Activated naive CD4-positive, alpha-beta T cell treated with anti-CD3 and anti-CD28 coated beads, Interleukin-2, amount 50 U/mL, for 16 hours (primary cell): Measurements from ENCODE around the gene DGKZ.
"Not testable (repeated sequence)": the region's sequence is repeated elsewhere in the genome, so short reads cannot be mapped to it uniquely, and the experiment has no call there.

Experiments
- DNase-seq: peaks from one replicate; pipeline ENCODE4 v3.0.0-alpha.2; 2020

Gene DGKZ

DNA sequence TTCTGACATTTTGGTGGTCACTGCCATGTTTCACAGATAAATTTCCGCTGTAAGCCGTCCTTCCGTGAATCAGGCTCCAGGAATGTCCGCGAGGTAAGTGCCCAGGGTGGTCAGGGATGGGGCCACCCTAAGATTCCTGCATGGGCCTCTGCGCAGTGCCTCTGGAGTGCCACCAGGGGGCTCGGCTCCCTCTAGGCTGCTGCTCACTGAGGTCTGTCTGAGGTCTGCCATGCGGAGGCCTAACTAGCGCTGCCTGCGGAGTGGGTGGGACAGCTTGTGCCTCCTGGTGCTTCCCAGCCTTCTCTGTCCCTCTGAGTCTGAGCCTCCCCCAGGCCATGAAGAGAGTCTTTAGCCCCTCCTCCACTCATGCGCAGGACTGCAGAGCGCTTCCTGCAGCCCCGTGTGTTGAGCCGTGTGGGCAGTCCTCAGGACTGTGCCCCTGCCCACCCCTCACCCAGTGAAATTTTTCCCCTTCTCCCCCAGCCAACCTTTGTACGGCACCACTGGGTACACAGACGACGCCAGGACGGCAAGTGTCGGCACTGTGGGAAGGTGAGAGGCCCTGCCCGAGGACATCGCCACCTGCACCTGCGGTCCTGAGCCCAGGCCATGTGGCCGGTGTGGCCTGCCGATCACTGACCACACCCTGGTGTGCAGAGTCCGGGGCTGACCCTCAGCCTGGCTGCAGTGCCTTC is 22.3 kb downstream of the DGKZ start:
- DNase-seq = peak; percentile 65

- DNase-seq = no peak
These were observed 23.0 kb downstream of the DGKZ start for GRCh38 chr11:46370253-46370652.

GRCh38 chr11:46371262-46371661 is 24.0 kb downstream of the DGKZ start:
- not testable (repeated sequence) for DNase-seq

DNA sequence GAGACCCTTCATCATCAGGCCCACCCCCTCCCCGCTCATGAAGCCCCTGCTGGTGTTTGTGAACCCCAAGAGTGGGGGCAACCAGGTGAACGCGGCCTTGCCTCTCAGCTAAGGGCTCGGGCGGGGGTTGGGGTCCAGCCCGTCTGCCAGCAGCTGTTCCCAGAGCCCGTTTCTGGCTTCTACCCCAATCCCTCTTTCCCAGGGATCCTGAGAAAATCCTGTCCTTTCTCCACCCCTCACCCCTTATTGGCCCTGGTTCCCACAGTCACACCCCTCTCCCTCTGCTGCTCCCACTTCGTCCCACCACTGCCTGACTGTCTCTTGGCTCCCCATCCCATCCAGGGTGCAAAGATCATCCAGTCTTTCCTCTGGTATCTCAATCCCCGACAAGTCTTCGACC is 24.8 kb downstream of the DGKZ start:
- DNase-seq = no peak

GRCh38 chr11:46372501-46372900 is 25.2 kb downstream of the DGKZ start:
- DNase-seq = not testable (repeated sequence)

DNA sequence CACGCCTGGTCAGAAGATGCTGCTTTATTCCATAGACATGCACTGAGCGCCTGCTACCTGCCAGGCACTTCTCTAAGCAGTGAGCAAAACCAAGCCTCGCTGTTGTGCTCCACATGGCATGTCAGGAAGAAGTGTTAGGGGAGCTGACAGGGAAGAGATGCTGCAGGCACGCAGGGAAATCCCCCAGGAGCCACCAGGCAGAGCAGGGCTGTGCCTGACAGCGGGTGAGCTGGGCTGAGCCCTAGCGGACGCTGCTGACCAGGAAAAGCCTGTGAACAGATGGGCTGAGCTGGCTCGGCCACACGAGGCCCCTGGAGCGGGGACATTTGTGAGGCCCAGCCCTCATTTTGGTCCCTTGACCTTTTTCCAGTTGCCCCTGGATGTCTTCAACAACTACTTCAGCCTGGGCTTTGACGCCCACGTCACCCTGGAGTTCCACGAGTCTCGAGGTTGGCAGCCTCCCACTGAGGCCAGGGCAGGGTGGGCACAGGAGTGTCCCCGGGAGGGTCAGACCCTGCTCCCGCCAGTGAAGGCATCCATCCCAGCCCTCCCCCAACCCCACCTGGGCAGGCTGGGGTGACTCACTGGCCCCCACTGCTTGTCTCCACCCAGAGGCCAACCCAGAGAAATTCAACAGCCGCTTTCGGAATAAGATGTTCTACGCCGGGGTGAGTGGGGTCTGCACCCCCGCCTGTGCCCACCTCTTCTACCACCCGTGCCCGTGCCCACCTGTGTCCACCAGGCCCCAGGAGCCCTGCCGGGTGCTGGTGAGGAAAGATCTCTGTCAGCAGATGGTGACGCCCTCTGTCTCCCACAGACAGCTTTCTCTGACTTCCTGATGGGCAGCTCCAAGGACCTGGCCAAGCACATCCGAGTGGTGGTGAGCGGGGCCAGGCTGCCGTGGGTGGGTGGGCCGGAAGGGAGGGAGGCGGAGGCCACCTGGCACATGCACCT is 26.8 kb downstream of the DGKZ start:
- DNase-seq = no peak

GRCh38 chr11:46374815-46375214 is 27.6 kb downstream of the DGKZ start:
- no peak for DNase-seq

DNA sequence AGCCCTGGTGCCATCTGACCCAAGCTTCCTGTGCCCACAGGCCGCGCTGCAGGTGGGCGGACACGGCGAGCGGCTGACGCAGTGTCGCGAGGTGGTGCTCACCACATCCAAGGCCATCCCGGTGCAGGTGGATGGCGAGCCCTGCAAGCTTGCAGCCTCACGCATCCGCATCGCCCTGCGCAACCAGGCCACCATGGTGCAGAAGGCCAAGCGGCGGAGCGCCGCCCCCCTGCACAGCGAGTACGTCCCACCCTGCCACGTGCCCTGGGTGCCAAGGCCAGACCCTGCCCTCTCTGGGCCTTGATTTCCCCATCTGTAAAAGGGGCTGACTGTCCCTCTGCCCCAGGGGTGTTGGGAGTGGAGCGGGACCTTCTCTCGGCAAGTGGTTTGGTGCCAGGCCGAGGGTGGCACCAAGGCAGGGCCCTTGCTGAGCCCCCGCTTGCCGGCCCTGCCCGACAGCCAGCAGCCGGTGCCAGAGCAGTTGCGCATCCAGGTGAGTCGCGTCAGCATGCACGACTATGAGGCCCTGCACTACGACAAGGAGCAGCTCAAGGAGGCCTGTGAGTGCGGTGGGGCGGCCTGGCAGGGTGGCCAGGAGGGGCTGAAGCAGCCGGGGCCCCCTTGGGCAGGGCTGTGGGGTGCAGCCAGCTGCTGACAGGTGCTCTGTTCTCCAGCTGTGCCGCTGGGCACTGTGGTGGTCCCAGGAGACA is 28.3 kb downstream of the DGKZ start:
- no peak for DNase-seq

DNA sequence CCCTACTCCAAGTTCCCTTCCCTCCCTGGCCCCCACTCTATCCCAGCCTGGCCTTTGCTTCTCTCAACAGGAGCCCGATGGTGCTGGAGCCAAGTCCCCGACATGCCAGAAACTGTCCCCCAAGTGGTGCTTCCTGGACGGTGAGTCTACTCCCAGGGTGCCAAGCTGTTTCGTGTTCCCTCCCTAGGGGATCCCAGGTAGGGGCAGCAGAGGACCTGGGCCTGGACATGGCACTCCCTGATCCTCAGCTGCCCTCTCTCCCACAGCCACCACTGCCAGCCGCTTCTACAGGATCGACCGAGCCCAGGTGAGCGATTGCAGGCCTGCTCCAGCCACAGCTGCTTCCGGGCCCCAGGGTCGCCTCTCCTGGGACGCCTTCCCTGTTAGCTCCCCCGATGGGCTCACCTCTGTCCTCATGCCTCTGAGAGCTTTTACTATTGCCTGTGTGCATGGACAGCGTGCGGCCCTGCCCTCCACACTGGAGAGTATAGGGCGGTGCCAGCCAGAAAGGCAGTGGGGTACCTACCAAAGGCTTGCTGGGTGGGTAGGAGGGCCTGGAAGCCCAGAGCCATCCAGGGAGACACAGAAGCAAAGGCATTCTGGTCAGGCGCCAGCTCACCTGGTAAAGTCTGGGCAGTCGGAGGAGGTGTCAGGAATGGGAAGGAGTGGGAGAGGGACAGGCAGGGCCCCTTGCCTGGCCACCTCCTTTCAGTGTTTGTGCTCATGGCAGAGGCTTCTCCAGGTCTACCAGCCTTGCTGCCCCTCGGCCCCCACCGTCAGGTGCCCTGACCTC is 29.2 kb downstream of the DGKZ start:
- no peak for DNase-seq

- no peak for DNase-seq
These were observed 30.0 kb downstream of the DGKZ start for GRCh38 chr11:46377290-46377689.

- no peak for DNase-seq
These were observed 30.6 kb downstream of the DGKZ start for GRCh38 chr11:46377831-46378230.

- DNase-seq = no peak
These were observed 31.0 kb downstream of the DGKZ start for GRCh38 chr11:46378296-46378695.

DNA sequence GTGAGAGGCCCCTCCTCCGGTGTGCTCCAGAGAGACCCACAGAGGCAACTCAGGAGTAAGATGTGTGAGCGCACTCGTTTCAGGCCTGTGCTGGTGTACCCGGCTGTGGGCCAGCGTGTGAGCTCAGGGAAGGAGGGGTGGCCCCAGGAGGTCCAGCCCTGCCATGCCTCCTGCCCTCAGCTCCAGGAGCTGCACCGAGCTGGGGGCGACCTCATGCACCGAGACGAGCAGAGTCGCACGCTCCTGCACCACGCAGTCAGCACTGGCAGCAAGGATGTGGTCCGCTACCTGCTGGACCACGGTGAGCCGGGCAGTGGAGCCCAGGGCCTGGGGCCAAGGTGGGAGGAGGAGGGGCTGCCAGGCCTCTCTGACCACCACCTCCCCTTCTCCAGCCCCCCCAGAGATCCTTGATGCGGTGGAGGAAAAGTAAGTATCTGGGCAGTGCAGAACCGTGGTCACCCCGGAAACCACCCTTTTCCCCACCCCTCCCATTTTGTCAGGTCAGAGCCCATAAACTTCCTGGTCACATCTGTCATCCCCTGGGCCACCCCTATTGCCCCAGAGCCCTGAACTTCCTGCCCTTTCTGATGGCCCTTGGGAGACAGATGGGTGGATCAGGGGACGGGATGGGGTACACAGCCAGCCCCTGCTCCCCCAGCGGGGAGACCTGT is 31.7 kb downstream of the DGKZ start:
- no peak for DNase-seq

DNA sequence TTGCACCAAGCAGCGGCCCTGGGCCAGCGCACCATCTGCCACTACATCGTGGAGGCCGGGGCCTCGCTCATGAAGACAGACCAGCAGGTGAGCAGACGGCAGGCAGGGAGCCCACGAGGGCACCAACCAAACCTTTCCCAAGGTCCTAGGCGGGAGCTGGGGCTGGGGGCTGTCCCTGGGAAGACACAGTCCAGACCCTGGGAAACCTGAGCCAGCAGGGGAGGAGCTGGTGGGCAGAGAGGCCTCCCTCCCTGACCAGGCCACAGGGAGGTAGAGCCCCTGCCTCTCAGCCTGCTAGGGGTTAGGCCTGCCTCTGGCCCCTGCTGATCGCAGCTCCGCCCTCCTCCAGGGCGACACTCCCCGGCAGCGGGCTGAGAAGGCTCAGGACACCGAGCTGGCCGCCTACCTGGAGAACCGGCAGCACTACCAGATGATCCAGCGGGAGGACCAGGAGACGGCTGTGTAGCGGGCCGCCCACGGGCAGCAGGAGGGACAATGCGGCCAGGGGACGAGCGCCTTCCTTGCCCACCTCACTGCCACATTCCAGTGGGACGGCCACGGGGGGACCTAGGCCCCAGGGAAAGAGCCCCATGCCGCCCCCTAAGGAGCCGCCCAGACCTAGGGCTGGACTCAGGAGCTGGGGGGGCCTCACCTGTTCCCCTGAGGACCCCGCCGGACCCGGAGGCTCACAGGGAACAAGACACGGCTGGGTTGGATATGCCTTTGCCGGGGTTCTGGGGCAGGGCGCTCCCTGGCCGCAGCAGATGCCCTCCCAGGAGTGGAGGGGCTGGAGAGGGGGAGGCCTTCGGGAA is 32.4 kb downstream of the DGKZ start:
- not testable (repeated sequence) for DNase-seq

DNA sequence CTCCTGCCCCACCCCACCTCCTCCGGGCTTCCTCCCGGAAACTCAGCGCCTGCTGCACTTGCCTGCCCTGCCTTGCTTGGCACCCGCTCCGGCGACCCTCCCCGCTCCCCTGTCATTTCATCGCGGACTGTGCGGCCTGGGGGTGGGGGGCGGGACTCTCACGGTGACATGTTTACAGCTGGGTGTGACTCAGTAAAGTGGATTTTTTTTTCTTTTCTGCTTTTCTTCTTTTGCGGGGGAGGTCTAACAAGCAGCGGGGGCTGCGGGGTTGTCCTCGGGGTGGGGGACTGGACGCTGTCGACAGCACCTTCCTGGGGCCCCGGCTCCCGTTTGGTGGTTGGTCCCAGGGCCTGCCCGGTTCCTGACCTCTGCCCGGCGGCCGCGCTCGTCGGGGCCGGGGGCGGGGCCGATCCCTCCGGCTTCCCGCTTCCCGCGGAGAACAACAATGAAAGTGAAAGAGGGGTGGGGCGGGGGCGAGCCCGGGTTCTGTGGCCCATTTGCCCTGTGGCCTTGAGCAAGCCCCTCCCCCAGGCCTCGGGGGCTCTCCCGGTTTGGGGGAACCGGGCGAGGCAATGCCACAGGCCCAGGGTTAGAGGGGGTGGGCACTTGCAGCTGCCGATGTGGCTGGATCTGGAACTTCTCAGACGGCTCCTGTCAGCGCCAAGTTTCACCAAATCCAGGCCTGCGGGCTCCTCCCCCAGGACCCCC is 33.2 kb downstream of the DGKZ start:
- peak; percentile 68 for DNase-seq

DNA sequence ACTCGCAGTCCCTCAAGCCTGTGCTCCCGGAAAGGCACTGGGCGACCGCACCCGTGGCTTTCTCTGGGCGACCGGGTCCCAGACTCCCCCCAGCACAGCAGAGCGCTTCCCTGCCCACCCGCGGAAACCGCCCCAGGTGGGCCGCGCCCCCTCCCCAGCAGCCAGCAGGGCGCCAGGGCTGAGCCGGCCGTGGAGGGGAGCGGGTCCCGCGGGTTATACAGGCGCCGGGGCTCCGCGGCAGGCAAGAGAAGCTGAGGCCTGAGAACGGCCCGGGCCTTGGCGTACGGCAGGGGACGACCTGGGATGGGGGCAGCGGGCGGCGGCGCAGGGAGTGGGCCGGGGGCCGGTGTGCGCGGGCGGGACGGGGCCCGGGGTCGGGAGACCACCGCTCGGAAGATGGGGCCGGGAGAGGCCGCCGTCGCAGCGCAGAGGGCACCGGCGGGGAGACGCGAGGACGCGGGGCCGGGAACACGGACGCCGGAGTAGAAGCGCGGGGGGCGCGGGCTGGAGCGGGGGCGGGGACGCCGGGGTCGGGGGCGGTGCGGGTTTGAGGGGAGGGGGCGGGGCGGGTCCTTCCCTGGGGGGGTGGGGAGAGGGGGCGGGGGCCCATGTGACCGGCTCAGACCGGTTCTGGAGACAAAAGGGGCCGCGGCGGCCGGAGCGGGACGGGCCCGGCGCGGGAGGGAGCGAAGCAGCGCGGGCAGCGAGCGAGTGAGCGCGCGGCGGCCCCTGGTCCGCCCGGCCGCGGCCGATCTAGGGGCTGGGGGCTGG is 34.0 kb downstream of the DGKZ start, which contains the start of gene MDK:
Gene MDK (plus strand): TSS at position 622 of the 771 bp plus-strand sequence. CDS start 389 bp downstream, outside the sequence.
- no peak for DNase-seq

DNA sequence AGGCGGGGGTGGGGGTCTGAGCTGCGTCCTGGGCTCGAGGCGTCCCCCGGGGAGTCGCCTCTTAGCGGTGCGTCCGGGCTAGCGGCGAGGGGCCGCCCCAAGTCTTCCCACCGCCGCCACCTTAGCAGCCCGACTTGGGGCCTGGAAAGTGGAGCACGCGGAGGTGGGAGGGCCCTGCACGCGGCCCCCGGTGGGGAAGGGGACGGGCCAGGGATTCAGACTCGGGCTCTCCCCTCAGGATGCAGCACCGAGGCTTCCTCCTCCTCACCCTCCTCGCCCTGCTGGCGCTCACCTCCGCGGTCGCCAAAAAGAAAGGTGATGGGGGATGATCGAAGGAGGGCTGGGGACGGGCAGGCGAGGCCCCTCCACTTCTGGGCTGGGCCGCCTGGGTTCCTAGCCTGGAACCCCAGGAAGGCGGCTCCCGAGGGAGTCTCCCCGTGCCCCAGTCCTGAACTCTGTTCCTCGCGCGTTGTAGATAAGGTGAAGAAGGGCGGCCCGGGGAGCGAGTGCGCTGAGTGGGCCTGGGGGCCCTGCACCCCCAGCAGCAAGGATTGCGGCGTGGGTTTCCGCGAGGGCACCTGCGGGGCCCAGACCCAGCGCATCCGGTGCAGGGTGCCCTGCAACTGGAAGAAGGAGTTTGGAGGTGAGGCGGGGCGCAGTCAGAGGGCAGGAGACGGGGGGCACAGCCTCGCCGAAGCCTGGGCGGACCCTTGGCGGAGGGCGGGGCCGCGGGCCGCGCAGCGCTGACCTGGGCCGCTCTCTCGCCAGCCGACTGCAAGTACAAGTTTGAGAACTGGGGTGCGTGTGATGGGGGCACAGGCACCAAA is 34.8 kb downstream of the DGKZ start:
- DNase-seq = no peak

- no peak for DNase-seq
These were observed 35.6 kb downstream of the DGKZ start for GRCh38 chr11:46382646-46383403.
